Measurements from ENCODE around the gene VIM.
"Not testable (repeated sequence)": the region's sequence is repeated elsewhere in the genome, so short reads cannot be mapped to it uniquely, and the experiment has no call there.

The VIM gene

GRCh38 chr10:17233286-17233991 lies 5.4 kb downstream of the VIM start:
- no peak for DNase-seq

GRCh38 chr10:17234431-17234945 lies 6.4 kb downstream of the VIM start:
- DNase-seq, result no peak

GRCh38 chr10:17235136-17235535 lies 7.1 kb downstream of the VIM start:
- DNase-seq, result no peak

GRCh38 chr10:17236468-17237148 lies 8.6 kb downstream of the VIM start:
- DNase-seq, result no peak

GRCh38 chr10:17237149-17237527 lies 9.1 kb downstream of the VIM start:
- DNase-seq, result no peak

GRCh38 chr10:17237915-17238444 lies 9.9 kb downstream of the VIM start:
- no peak for DNase-seq

GRCh38 chr10:17238445-17239291 lies 10.6 kb downstream of the VIM start:
- no peak for DNase-seq

- DNase-seq, result no peak
These were observed 11.5 kb downstream of the VIM start for GRCh38 chr10:17239345-17240085.

GRCh38 chr10:17240096-17240495 lies 12.1 kb downstream of the VIM start:
- DNase-seq, result no peak

- DNase-seq, result no peak
These were observed 12.6 kb downstream of the VIM start for GRCh38 chr10:17240616-17241015.

- no peak for DNase-seq
These were observed 13.7 kb downstream of the VIM start for GRCh38 chr10:17241611-17242333.

- DNase-seq, result no peak
These were observed 16.8 kb downstream of the VIM start for GRCh38 chr10:17244700-17245365.

GRCh38 chr10:17247210-17247609 lies 19.2 kb downstream of the VIM start:
- DNase-seq, result no peak

- no peak for DNase-seq
These were observed 20.9 kb downstream of the VIM start for GRCh38 chr10:17248964-17249363.

- DNase-seq, result no peak
These were observed 21.8 kb downstream of the VIM start for GRCh38 chr10:17249820-17250219.

- no peak for DNase-seq
These were observed 22.7 kb downstream of the VIM start for GRCh38 chr10:17250736-17251135.

GRCh38 chr10:17254543-17255050 lies 26.6 kb downstream of the VIM start:
- DNase-seq, result not testable (repeated sequence)

GRCh38 chr10:17255512-17255911 lies 27.5 kb downstream of the VIM start:
- DNase-seq, result no peak

- DNase-seq, result no peak
These were observed 28.0 kb downstream of the VIM start for GRCh38 chr10:17256051-17256450.

GRCh38 chr10:17256627-17257026 lies 28.6 kb downstream of the VIM start:
- DNase-seq, result no peak
